ENCODE results near the gene RTL1.

Gene RTL1

GRCh38 chr14:100898465-100898864, 5.1 kb downstream of the RTL1 start:
- DNase-seq: no peak

- no peak for DNase-seq
Observed at GRCh38 chr14:100896369-100897060, 7.0 kb downstream of the RTL1 start.

- no peak for DNase-seq
Observed at GRCh38 chr14:100895411-100895810, 8.1 kb downstream of the RTL1 start.

GRCh38 chr14:100894416-100894815, 9.1 kb downstream of the RTL1 start:
- DNase-seq: no peak

- no peak for DNase-seq
Observed at GRCh38 chr14:100893760-100894159, 9.8 kb downstream of the RTL1 start.

GRCh38 chr14:100893228-100893601, 10.3 kb downstream of the RTL1 start:
- DNase-seq: no peak

GRCh38 chr14:100892496-100893227, 10.9 kb downstream of the RTL1 start:
- no peak for DNase-seq

GRCh38 chr14:100891501-100892445, 11.7 kb downstream of the RTL1 start:
- DNase-seq: no peak

- no peak for DNase-seq
Observed at GRCh38 chr14:100891051-100891450, 12.5 kb downstream of the RTL1 start.

GRCh38 chr14:100890061-100890850, 13.3 kb downstream of the RTL1 start:
- no peak for DNase-seq

- no peak for DNase-seq
Observed at GRCh38 chr14:100889641-100890040, 13.9 kb downstream of the RTL1 start.

GRCh38 chr14:100888789-100889315, 14.7 kb downstream of the RTL1 start:
- DNase-seq: no peak

GRCh38 chr14:100887728-100888335, 15.7 kb downstream of the RTL1 start:
- DNase-seq: no peak

- DNase-seq: no peak
Observed at GRCh38 chr14:100885617-100886016, 17.9 kb downstream of the RTL1 start.

GRCh38 chr14:100885196-100885595, 18.3 kb downstream of the RTL1 start:
- no peak for DNase-seq

GRCh38 chr14:100884456-100884855, 19.1 kb downstream of the RTL1 start:
- DNase-seq: no peak

- no peak for DNase-seq
Observed at GRCh38 chr14:100883789-100884101, 19.8 kb downstream of the RTL1 start.

- DNase-seq: no peak
Observed at GRCh38 chr14:100882991-100883788, 20.3 kb downstream of the RTL1 start.

- no peak for DNase-seq
Observed at GRCh38 chr14:100882026-100882967, 21.2 kb downstream of the RTL1 start.
